Gastrocnemius medialis (tissue), 4 donors: ENCODE data around the gene LYRM7.
"Not testable (repeated sequence)": the region's sequence is repeated elsewhere in the genome, so short reads cannot be mapped to it uniquely, and the experiment has no call there.

Source experiments
- CTCF ChIP-seq, 5 experiments: fragments of 450-650 bp in 3 of 5; fragments of 200-600 bp in 2 of 5; sonication (generic) in 2 of 5; IDR thresholded peaks in 4 of 5; conservative IDR thresholded peaks in 1 of 5; 1 replicate in 4 of 5; 2 replicates in 1 of 5; pipeline ENCODE4 v1.5.1; 2016 to 2019; ENCODE audit warnings: antibody characterized with exemption in 5 of 5, mild to moderate bottlenecking in 3 of 5, moderate library complexity in 3 of 5
- POLR2A ChIP-seq, 2 donors: fragments of 450-650 bp; IDR thresholded peaks; one replicate each; pipeline ENCODE4 v1.6.1; 2017; ENCODE audit warnings: antibody characterized with exemption in 2 of 2, mild to moderate bottlenecking in 2 of 2, moderate library complexity in 2 of 2

GRCh38 chr5:131193897-131194296 lies 23.2 kb downstream of the LYRM7 start:
- not testable (repeated sequence) for TF ChIP-seq CTCF (IDR thresholded peaks at IDR 0.05 in 4 of 5, conservative IDR thresholded peaks at IDR 0.05 in 1 of 5); POLR2A (IDR thresholded peaks at IDR 0.05)
